ENCODE data around the gene TBX1.

DNA sequence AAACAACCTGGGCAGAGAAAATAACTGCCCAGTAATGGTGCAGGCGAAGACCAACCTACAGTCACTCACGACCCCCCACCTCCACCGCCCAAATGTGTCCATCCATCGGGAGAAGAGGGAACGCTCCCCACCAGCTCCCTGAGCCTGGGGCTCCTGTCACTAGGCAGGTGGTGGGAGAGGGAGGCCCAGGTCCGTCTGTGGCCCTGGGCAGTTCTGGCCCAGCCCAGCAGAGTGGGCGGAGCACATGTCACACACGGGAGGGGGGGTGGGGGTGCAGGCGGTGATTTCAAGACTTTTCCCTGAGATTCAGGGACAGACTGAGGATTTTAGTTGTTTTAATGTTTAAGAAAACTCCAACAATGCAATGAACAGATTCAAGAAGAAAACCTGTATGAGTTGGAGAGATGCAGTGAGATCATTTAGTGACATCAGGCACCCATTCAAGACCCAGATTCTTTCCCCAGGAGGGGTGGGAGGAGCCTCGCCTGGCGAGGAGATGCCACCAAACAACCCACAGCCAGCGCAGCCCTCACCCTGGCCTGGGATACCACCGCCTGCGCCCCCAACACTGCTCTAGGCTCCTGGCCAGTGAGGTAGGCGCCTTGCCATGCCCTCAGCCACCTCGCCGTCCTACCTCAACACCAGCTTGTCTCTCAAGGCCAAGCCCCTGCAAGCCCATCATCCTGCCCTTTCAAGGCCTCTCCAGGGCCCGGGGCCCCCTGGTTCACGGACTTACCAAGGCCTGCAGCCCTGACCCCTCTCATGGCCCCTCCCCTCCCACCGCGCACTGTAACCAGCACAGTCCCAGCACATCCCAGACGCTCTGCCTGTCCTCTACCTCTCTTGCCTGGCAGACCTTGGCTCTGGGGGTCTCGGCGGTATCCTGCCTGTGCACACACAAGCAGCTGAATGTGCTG lies 36.8 kb downstream of the TBX1 start:
- TF ChIP-seq JUND (IDR thresholded peaks at IDR 0.05; ENCODE audit: low read length) (no peak), TAF1 (IDR thresholded peaks at IDR 0.05; ENCODE audit: low read depth, low read length) (no peak), SP1 (IDR thresholded peaks at IDR 0.05; ENCODE audit: low read depth, low read length) (no peak), MAFK (IDR thresholded peaks at IDR 0.05; ENCODE audit: low read depth, low read length) (no peak), YY1 (IDR thresholded peaks at IDR 0.05; ENCODE audit: low read depth, low read length) (no peak), NRF1 (IDR thresholded peaks at IDR 0.05; ENCODE audit: low read depth, low read length) (no peak), EZH2 (IDR thresholded peaks at IDR 0.05; ENCODE audit: low read depth, low read length, severe bottlenecking) (no peak), SIN3A (conservative IDR thresholded peaks at IDR 0.05 in 1 of 2, IDR thresholded peaks at IDR 0.05 in 1 of 2; ENCODE audit: low read depth in 1 of 2, low read length in 2 of 2) (no peak)
- TF ChIP-seq, protein P1, sequence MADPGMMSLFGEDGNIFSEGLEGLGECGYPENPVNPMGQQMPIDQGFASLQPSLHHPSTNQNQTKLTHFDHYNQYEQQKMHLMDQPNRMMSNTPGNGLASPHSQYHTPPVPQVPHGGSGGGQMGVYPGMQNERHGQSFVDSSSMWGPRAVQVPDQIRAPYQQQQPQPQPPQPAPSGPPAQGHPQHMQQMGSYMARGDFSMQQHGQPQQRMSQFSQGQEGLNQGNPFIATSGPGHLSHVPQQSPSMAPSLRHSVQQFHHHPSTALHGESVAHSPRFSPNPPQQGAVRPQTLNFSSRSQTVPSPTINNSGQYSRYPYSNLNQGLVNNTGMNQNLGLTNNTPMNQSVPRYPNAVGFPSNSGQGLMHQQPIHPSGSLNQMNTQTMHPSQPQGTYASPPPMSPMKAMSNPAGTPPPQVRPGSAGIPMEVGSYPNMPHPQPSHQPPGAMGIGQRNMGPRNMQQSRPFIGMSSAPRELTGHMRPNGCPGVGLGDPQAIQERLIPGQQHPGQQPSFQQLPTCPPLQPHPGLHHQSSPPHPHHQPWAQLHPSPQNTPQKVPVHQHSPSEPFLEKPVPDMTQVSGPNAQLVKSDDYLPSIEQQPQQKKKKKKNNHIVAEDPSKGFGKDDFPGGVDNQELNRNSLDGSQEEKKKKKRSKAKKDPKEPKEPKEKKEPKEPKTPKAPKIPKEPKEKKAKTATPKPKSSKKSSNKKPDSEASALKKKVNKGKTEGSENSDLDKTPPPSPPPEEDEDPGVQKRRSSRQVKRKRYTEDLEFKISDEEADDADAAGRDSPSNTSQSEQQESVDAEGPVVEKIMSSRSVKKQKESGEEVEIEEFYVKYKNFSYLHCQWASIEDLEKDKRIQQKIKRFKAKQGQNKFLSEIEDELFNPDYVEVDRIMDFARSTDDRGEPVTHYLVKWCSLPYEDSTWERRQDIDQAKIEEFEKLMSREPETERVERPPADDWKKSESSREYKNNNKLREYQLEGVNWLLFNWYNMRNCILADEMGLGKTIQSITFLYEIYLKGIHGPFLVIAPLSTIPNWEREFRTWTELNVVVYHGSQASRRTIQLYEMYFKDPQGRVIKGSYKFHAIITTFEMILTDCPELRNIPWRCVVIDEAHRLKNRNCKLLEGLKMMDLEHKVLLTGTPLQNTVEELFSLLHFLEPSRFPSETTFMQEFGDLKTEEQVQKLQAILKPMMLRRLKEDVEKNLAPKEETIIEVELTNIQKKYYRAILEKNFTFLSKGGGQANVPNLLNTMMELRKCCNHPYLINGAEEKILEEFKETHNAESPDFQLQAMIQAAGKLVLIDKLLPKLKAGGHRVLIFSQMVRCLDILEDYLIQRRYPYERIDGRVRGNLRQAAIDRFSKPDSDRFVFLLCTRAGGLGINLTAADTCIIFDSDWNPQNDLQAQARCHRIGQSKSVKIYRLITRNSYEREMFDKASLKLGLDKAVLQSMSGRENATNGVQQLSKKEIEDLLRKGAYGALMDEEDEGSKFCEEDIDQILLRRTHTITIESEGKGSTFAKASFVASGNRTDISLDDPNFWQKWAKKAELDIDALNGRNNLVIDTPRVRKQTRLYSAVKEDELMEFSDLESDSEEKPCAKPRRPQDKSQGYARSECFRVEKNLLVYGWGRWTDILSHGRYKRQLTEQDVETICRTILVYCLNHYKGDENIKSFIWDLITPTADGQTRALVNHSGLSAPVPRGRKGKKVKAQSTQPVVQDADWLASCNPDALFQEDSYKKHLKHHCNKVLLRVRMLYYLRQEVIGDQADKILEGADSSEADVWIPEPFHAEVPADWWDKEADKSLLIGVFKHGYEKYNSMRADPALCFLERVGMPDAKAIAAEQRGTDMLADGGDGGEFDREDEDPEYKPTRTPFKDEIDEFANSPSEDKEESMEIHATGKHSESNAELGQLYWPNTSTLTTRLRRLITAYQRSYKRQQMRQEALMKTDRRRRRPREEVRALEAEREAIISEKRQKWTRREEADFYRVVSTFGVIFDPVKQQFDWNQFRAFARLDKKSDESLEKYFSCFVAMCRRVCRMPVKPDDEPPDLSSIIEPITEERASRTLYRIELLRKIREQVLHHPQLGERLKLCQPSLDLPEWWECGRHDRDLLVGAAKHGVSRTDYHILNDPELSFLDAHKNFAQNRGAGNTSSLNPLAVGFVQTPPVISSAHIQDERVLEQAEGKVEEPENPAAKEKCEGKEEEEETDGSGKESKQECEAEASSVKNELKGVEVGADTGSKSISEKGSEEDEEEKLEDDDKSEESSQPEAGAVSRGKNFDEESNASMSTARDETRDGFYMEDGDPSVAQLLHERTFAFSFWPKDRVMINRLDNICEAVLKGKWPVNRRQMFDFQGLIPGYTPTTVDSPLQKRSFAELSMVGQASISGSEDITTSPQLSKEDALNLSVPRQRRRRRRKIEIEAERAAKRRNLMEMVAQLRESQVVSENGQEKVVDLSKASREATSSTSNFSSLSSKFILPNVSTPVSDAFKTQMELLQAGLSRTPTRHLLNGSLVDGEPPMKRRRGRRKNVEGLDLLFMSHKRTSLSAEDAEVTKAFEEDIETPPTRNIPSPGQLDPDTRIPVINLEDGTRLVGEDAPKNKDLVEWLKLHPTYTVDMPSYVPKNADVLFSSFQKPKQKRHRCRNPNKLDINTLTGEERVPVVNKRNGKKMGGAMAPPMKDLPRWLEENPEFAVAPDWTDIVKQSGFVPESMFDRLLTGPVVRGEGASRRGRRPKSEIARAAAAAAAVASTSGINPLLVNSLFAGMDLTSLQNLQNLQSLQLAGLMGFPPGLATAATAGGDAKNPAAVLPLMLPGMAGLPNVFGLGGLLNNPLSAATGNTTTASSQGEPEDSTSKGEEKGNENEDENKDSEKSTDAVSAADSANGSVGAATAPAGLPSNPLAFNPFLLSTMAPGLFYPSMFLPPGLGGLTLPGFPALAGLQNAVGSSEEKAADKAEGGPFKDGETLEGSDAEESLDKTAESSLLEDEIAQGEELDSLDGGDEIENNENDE (IDR thresholded peaks at IDR 0.05; ENCODE audit: insufficient replicate concordance, low read length) = no peak
